Effector memory CD8-positive, alpha-beta T cell (primary cell): ENCODE results near the gene MAST1.
"Not testable (repeated sequence)": the region's sequence is repeated elsewhere in the genome, so short reads cannot be mapped to it uniquely, and the experiment has no call there.

Source experiments
- ATAC-seq: fragments of 150-1000 bp; cut with Tn5 transposase; replicated peaks from 2 replicates; pipeline ENCODE4 v1.10.0; 2021; ENCODE audit warnings: mild to moderate bottlenecking, moderate library complexity
- DNase-seq, 3 experiments: peaks; one replicate each; pipeline ENCODE4 v3.0.0; 2021
- H3K27ac Mint-ChIP-seq, 2 donors: one replicate each; pipeline ENCODE4 v1.8.0; 2022; ENCODE audit warnings: mild to moderate bottlenecking in 2 of 2, mixed read lengths in 2 of 2, moderate library complexity in 2 of 2
- H3K27me3 Mint-ChIP-seq, 2 donors: one replicate each; pipeline ENCODE4 v1.8.0; 2022; ENCODE audit warnings: mixed read lengths in 2 of 2
- H3K36me3 Mint-ChIP-seq: one replicate; pipeline ENCODE4 v1.8.0; 2022; ENCODE audit warnings: mild to moderate bottlenecking, moderate library complexity, mixed read lengths; ENCODE audit not compliant: insufficient read depth
- H3K4me1 Mint-ChIP-seq, 2 donors: one replicate each; pipeline ENCODE4 v1.8.0; 2022; ENCODE audit warnings: low read depth in 2 of 2, mixed read lengths in 2 of 2
- H3K4me3 Mint-ChIP-seq, 2 donors: one replicate each; pipeline ENCODE4 v1.8.0; 2022; ENCODE audit warnings: mild to moderate bottlenecking in 2 of 2, mixed read lengths in 2 of 2, moderate library complexity in 2 of 2
- H3K9me3 Mint-ChIP-seq, 2 donors: one replicate each; pipeline ENCODE4 v1.8.0; 2022; ENCODE audit warnings: mixed read lengths in 2 of 2

Gene MAST1

DNA sequence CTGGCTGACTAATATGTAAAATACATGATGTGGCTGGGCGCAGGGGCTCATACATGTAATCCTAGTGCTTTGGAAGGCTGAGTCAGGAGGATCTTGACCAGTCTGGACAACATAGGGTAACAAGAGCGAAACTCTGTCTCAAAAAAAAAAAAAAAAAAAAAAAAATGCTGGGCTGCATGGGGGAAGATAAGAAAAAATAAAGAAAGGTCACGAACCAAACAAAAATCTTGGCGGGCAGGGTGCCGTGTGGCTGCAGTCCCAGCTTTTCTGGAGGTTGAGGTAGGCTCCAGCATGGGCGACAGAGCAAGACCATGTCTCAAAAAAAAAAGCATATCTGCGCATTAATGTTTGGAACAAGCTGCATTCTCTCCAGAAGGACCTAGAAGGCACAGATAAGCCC lies 23.2 kb upstream of the MAST1 start:
- Mint-ChIP-seq H3K27me3 (no peaks in the 10 kb centered on the region), H3K27ac (no peak overlapping the region), H3K4me3 (no peak overlapping the region), H3K9me3 (no peaks in the 10 kb centered on the region), H3K4me1 (no peaks in the 10 kb centered on the region), H3K36me3 (peaks cover 19% of the 10 kb centered on the region)
- DNase-seq (no peak), ATAC-seq (no peak)

DNA sequence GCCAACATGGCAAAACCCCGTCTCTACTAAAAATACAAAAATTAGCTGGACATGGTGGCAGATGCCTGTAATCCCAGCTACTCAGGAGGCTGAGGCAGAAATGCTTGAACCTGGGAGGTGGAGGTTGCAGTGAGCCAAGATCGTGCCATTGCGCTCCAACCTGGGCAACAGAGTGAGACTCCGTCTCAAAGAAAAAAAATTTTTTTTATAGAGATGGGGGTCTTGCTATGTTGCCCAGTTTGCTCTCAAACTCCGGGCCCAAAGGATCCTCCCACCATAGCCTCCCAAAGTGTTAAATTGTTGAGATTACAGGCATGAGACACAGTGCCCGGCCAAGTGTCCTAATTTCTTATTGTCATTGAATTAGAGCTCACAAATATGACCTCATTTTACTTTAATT lies 21.1 kb upstream of the MAST1 start:
- H3K27me3 Mint-ChIP-seq, H3K27ac Mint-ChIP-seq, H3K9me3 Mint-ChIP-seq, DNase-seq, H3K4me3 Mint-ChIP-seq, ATAC-seq, H3K4me1 Mint-ChIP-seq: not testable (repeated sequence)
- H3K36me3 Mint-ChIP-seq: peaks cover 12% of the 10 kb centered on the region

DNA sequence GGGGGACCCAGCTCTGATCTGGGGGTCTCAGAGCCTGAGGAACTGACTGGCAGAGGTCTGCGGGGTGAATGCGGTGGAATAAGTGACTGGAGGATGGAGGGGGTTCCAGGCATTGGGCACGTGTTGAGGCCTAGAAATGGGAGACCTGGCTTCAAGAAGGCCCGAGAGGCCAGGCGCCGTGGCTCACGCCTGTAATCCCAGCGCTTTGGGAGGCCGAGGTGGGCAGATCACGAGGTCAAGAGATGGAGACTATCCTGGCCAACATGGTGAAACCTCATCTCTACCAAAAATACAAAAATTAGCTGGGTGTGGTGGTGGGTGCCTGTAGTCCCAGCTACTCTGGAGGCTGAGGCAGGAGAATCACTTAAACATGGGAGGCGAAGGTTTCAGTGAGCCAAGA lies 20.5 kb upstream of the MAST1 start:
- not testable (repeated sequence) for DNase-seq, H3K9me3 Mint-ChIP-seq, H3K36me3 Mint-ChIP-seq, H3K27me3 Mint-ChIP-seq, H3K4me1 Mint-ChIP-seq, H3K4me3 Mint-ChIP-seq, ATAC-seq
- peak overlapping the region in 1 of 2 donors; percentile 26 for H3K27ac Mint-ChIP-seq

DNA sequence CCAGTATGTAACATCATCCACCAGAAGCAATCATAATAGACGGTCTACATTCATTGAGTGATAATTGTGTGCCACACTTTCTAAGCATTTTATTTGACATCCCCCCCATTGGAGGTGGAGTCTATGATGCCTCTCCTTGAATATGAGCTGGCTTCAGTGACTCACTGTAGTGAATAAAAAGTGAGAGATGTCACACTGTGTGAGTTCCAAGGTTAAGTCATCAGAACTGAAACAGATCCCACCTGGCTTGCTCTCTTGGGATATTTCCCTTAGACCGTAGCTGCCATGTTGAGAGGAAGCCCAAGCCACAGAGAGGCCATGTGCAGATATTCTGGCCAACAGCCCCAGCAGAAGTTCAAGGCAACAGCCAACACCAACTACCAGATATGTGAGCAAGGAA lies 16.6 kb upstream of the MAST1 start:
- H3K27ac Mint-ChIP-seq: no peak overlapping the region
- DNase-seq (no peak), ATAC-seq (no peak)
- H3K27me3 Mint-ChIP-seq: peaks cover 23 to 32% of the 10 kb centered on the region in 2 donors
- H3K36me3 Mint-ChIP-seq: no peaks in the 10 kb centered on the region
- peaks cover 0 to 2% of the 10 kb centered on the region in 2 donors for H3K9me3 Mint-ChIP-seq
- H3K4me1 Mint-ChIP-seq: peaks cover 3 to 5% of the 10 kb centered on the region in 2 donors
- no peak overlapping the region for H3K4me3 Mint-ChIP-seq

DNA sequence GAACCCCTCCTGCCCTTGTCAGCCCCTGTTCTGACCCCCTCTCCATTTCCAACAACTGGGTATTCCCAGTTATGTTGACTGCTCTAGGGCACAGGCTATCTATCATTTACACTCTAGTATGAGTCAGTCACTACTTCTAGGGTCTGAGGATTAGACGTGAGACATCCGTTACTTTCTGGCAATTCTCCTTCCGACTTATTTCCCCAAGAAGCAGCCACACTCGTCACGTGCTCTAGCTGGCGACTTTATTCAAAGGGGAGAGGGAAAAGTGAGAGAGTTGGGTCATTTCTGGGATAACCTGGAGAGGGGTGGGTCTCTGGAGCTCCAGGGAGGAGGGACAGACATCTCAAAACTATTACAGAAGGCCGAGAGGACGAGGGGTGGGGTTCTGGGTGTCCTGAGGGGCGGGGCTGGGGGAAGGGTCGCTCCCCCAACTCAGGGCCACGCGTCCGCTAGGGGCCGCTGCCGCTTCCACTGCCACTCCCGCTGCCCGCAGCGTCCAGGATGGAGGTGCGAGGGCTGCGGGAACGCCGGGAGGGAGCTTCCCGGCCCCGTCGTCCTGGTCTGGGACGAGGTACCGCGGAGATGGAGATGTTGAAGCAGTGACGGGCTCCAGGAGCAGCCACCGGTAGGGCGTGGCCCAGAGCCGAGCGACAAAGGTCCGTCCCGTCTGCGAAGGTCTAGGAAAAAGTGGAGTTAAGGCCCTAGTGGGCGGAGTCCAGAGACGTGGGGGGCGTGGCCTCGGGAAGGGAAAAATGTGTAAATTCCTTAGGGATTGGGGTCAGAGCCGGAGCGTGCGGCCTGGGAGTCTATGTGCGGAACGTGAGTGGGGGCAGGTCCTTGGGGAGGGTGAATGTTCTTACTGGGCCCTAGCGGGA lies 12.8 kb upstream of the MAST1 start:
- H3K36me3 Mint-ChIP-seq: no peaks in the 10 kb centered on the region
- peaks cover 0 to 2% of the 10 kb centered on the region in 2 donors for H3K9me3 Mint-ChIP-seq
- H3K4me1 Mint-ChIP-seq: peaks cover 3 to 5% of the 10 kb centered on the region in 2 donors
- DNase-seq: no peak
- H3K4me3 Mint-ChIP-seq: no peak overlapping the region
- peak overlapping the region in 1 of 2 donors; percentile 25 for H3K27ac Mint-ChIP-seq
- H3K27me3 Mint-ChIP-seq: peaks cover 57 to 69% of the 10 kb centered on the region in 2 donors
- ATAC-seq: no peak

DNA sequence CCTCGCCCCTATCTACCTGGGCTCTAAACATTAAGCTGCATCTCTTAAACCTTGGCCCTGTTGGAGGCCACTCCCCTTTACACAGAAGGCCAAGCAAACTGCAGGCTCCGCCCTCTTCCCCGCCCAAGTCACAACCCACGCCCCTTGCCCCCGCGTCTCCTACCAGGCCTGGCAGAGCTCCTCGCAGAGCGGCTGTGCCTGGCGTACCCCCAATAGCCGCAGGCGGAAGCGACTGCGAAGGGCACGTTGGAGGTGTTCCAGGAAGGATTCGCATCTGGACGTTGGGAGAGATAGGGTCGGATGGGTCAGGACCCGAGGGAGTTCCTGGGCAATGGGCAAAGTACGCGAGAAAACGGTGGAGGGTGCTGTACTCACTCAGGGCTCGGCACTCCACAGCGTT lies 9.8 kb upstream of the MAST1 start:
- peaks cover 82 to 89% of the 10 kb centered on the region in 2 donors for H3K27me3 Mint-ChIP-seq
- no peak overlapping the region for H3K27ac Mint-ChIP-seq
- H3K4me3 Mint-ChIP-seq: no peak overlapping the region
- H3K4me1 Mint-ChIP-seq: peaks cover 15 to 22% of the 10 kb centered on the region in 2 donors
- ATAC-seq (no peak), DNase-seq (no peak)
- H3K36me3 Mint-ChIP-seq: peaks cover 10% of the 10 kb centered on the region
- H3K9me3 Mint-ChIP-seq: no peaks in the 10 kb centered on the region

DNA sequence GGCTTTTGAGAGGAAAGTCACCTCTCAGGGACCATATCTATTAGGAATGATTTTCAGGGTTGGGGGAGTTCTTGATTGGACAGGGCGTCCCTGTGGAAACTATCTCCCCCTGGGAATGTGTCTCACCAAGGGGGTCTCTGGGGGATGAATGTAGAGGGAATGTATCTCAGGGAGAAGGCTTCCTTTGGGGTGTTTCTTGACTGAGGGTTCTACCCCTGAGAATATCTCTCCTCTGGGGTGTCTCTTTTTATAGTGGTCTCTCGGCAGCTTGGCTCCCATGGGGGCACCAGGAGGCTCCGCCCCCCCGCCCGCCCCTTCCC lies 4.9 kb upstream of the MAST1 start:
- DNase-seq (no peak), ATAC-seq (no peak)
- Mint-ChIP-seq H3K4me3 (peak overlapping the region; percentile 67 to 70), H3K9me3 (no peaks in the 10 kb centered on the region), H3K27me3 (peaks cover 69 to 91% of the 10 kb centered on the region in 2 donors), H3K4me1 (peaks cover 17 to 22% of the 10 kb centered on the region in 2 donors), H3K36me3 (peaks cover 10% of the 10 kb centered on the region), H3K27ac (no peak overlapping the region)

DNA sequence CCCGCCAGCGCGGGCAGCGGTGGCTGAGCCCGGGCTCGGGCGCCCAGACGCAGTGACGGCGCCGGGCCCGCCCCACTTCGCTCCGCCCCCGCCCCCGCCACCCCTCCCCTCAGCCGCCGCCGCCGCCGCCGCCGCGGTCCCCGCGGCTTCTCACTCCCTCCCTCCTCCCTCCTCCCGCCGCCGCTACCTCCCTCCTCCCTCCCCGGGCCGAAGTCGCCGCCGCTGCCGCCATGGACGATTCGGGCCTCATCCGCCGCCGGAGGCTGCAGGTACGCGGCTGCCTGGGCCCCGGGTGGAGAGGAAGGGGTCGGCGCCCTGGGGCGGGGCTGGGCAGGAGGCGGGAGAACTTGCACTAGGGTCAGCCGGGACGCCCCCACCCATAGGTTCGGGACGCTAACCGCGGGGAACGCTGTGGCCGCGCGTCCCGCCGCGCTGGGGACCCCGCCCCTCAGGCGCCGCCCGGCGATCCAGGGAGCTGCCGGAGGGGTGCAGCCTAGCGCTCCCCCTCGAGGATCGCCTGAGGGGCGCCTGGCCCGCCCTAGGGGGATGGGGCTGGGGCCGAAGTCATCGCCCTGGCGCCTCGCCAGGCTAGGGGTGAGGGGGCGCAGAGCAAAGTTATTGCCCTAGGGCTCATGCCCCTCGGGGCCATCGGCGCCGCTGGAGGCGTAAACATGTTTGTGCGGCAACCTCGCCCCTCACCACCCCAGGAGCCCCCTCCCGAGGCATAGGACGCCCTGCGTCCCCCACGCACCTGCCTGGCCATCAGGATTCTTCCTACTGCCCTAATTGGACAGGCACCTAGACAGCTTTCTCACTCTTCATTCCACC lies 4.4 kb upstream of the MAST1 start:
- no peak for DNase-seq
- Mint-ChIP-seq H3K4me3 (peak overlapping the region; percentile 67 to 68), H3K27ac (no peak overlapping the region), H3K4me1 (peaks cover 21 to 28% of the 10 kb centered on the region in 2 donors), H3K36me3 (peaks cover 10% of the 10 kb centered on the region), H3K9me3 (no peaks in the 10 kb centered on the region), H3K27me3 (peaks cover 69 to 91% of the 10 kb centered on the region in 2 donors)
- peak; percentile 39 for ATAC-seq

DNA sequence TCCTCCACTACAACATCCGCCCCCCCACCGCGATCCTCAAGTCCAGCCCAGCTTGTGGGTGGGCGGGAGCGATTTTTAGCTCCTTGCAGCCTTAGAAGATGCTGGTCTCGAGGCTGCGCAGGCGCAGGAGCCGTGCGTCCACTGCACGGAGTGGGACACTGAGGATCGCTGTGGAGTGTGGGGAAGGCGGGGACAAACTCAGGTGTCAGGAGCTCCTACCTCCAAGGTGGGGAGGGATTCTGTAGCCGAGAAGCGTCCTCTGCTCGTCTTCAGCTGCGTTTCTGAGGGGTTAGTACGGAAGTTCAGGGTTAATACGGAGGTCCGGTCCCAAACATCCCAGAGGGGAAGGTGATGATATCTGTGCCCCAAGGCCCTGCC lies 3.8 kb upstream of the MAST1 start, which contains the start of gene RTBDN:
TSS of gene RTBDN (minus strand) at position 14 of the 378 bp plus-strand sequence. CDS start 4,600 bp downstream, outside the sequence.
- no peak for DNase-seq

DNA sequence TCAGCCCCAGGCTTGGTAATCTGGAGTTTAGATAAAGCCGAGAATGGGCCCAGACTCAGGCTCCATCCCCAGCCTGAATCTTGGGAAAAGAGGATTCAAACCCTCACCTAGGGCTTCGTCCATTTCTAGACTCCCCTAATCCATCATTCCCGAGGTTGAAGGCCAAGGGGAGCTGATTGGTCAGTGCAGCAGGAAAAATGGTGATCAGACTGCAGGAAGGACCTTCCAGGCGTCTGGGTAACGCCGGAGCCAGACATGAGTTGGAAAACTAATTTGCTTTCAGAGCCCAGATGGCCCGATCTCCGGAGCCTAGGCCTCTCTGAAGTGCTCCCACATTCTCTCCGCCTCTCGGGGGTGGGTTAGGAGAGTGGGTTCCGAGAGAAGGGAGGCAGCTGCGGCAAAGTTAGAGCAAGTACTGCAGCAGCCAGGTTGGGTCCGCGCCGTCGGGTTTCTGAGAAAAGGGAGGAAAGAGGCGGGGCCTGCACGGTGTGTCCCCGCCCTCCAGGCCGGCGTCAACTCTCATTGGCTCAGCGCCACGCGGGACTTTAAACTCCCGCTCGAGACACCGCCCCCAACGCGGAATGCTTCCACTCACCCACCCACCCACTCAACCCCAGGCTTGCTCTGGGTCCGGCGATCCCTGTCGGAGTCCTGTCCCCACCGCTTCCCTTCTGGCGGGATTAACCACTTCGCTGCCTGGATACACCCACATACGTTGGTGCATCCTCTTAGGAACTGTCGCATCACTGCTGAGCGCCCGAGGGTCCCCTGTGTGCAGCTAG lies 3.1 kb upstream of the MAST1 start:
- Mint-ChIP-seq H3K9me3 (no peaks in the 10 kb centered on the region), H3K27me3 (peaks cover 69 to 91% of the 10 kb centered on the region in 2 donors), H3K4me1 (peaks cover 27 to 35% of the 10 kb centered on the region in 2 donors), H3K27ac (no peak overlapping the region), H3K4me3 (no peak overlapping the region), H3K36me3 (peaks cover 10% of the 10 kb centered on the region)
- no peak for ATAC-seq
- DNase-seq: no peak

More for the DNA sequence above, 3.8 kb upstream of the MAST1 start, which contains the start of gene RTBDN:
- no peak for ATAC-seq
- Mint-ChIP-seq H3K4me3 (peak within 1 kb of the TSS; percentile 67 to 70), H3K4me1 (peaks cover 27 to 34% of the 10 kb centered on the region in 2 donors), H3K36me3 (peaks cover 10% of the 10 kb centered on the region), H3K27ac (no peak within 1 kb of the TSS), H3K9me3 (no peaks in the 10 kb centered on the region), H3K27me3 (peaks cover 69 to 91% of the 10 kb centered on the region in 2 donors)

DNA sequence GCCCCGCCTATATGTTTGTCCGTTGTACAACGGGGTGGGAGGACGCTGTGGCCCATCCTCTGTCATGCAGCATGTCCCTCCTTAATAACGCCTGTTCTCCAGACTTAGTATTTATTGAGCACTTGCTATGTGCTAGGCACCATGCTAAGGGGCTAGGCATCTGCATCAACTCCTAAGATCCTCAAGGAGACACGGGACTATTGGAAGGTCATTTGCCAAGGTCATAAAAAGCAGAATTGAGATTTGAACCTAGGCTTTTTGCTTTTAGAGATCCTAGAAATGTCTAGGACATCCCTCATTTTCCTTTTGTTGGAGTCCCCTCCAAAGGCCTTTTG lies 1.8 kb upstream of the MAST1 start:
- Mint-ChIP-seq H3K9me3 (no peaks in the 10 kb centered on the region), H3K27me3 (peaks cover 68 to 91% of the 10 kb centered on the region in 2 donors), H3K4me1 (peaks cover 35 to 39% of the 10 kb centered on the region in 2 donors), H3K27ac (no peak overlapping the region), H3K4me3 (no peak overlapping the region), H3K36me3 (peaks cover 10% of the 10 kb centered on the region)
- no peak for ATAC-seq
- DNase-seq: no peak

DNA sequence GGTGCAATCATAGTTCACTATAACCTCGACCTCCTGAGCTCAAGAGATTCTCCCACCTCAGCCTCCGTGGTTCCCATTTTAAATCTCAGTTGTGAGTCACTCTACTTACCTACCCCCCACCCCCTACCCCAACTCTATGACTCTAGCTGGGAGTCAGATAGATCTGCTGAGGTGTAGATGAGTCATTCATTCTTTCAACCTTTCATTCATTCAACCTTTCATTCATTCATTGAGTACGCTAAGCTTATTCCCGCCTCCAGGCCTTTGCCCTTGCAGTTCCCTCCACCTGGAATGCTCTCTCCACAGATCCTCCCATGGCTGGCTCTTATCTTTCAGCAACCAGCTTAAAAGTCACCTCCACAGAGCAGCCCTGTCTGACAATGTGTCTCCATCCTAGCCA lies 1.1 kb upstream of the MAST1 start:
- peak overlapping the region in 1 of 2 donors; percentile 5 for H3K27ac Mint-ChIP-seq
- peaks cover 68 to 91% of the 10 kb centered on the region in 2 donors for H3K27me3 Mint-ChIP-seq
- ATAC-seq (no peak), DNase-seq (no peak)
- H3K4me1 Mint-ChIP-seq: peaks cover 30 to 33% of the 10 kb centered on the region in 2 donors
- no peaks in the 10 kb centered on the region for H3K9me3 Mint-ChIP-seq
- peaks cover 11% of the 10 kb centered on the region for H3K36me3 Mint-ChIP-seq
- H3K4me3 Mint-ChIP-seq: no peak overlapping the region
